Fibroblast of mammary gland (primary cell): ENCODE data around the gene BBX.
"Not testable (repeated sequence)": the region's sequence is repeated elsewhere in the genome, so short reads cannot be mapped to it uniquely, and the experiment has no call there.

ENCODE experiments used
- DNase-seq: peaks from one replicate; pipeline ENCODE4 v3.0.0-alpha.2; 2010; ENCODE audit warnings: low read depth
- H3K4me3 ChIP-seq: 2 replicates; pipeline ENCODE4 v1.5.1; 2011; ENCODE audit warnings: low read depth, mild to moderate bottlenecking, low read length, moderate library complexity; ENCODE audit not compliant: control insufficient read depth
- TF ChIP-seq, protein P1 (sequence below): conservative IDR thresholded peaks from 2 replicates; pipeline ENCODE4 v1.5.1; 2011; ENCODE audit warnings: low read depth, low read length, inconsistent platforms; ENCODE audit not compliant: control insufficient read depth, insufficient read depth

The BBX gene

DNA sequence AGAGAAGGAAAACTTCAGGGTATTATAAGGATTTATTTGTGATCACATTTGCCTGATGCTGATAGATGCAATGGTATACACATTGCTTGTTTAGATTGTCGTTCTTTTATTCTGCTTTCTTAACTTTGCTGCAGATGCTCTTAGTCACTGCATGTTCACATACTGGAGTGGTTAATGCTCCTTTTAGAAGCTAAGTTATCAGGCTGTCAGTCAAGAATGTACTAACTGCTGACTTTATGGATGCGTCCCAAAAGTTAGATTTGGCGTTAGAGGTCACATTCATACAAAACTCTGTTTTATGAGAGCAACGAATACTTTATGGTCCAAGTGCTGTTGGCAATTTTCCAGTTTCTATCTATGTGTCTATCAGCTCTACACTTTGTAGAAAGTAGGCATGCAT lies 160.7 kb downstream of the BBX start:
- DNase-seq: peak; percentile 68
- TF ChIP-seq, protein P1, sequence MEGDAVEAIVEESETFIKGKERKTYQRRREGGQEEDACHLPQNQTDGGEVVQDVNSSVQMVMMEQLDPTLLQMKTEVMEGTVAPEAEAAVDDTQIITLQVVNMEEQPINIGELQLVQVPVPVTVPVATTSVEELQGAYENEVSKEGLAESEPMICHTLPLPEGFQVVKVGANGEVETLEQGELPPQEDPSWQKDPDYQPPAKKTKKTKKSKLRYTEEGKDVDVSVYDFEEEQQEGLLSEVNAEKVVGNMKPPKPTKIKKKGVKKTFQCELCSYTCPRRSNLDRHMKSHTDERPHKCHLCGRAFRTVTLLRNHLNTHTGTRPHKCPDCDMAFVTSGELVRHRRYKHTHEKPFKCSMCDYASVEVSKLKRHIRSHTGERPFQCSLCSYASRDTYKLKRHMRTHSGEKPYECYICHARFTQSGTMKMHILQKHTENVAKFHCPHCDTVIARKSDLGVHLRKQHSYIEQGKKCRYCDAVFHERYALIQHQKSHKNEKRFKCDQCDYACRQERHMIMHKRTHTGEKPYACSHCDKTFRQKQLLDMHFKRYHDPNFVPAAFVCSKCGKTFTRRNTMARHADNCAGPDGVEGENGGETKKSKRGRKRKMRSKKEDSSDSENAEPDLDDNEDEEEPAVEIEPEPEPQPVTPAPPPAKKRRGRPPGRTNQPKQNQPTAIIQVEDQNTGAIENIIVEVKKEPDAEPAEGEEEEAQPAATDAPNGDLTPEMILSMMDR: no peak

GRCh38 chr3:107684431-107684925 lies 161.7 kb downstream of the BBX start:
- TF ChIP-seq, protein P1: no peak
- DNase-seq: no peak
- H3K4me3 ChIP-seq: no peak overlapping the region

More for the DNA sequence above, 160.7 kb downstream of the BBX start:
- no peak overlapping the region for H3K4me3 ChIP-seq

DNA sequence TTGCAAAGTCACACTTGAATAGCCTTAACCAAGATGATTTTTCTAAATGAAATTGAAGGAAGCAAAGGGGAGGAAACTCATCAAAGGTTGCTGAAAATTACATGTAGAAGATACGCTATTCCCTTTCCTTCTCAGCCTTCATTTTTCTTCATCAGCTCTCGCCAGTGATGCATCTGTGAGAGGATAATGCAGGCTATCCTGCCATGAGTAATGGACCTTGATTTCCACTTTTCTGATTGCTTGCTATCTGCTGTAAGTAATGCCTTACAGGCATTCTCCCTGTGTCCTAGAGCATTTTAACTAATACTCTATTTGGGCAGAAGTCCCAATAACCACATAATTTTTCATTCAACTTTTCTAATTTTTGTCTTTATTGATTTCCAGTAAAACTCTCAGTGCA lies 162.6 kb downstream of the BBX start:
- TF ChIP-seq, protein P1: no peak
- H3K4me3 ChIP-seq: no peak overlapping the region
- no peak for DNase-seq

DNA sequence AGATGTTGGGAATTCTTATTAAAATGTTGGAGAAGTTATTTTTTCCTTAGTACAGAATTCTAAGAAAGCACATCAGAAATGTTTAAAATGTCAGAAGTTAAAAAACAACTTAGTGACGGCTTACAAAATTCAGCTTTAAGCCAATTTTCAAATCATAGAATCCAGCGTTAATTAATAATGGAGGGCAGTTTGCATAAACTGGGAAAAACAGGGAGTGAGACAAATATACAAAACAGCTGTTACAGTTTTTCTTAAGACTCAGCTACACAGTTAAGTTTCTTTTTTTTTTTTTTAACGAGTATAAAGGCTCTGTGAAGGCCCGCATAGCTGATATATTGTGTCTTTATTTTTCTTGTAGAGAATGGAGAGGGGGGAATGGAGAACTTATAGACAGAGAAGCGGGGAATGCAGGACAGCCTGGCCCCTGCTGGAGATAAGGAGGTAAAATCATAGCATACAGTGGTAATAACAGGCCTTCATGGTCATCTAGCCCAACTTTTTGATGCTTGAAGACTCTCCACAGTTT lies 164.4 kb downstream of the BBX start:
- DNase-seq: no peak
- TF ChIP-seq, protein P1: no peak

DNA sequence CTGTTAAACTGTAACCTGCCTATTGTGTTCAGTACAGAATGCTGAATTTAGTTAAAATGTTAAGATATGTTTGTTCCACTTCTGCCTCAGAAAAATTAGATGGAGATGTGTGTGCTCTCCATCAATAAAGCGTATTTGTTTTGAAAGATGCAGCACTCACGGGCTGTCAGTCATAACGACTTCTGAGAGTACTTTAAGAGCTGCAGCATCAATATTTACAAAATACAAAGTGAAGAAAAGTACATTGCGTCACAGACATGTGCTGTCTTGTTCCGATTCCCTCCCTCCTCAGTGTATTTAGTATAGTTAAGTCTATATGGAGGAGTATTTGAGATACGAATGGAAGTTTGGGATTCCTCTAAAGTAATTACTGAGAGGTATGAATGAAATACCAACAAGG lies 166.6 kb downstream of the BBX start:
- TF ChIP-seq, protein P1: no peak
- no peak for DNase-seq
- H3K4me3 ChIP-seq: no peak overlapping the region

More for the DNA sequence above, 164.4 kb downstream of the BBX start:
- H3K4me3 ChIP-seq: no peak overlapping the region

DNA sequence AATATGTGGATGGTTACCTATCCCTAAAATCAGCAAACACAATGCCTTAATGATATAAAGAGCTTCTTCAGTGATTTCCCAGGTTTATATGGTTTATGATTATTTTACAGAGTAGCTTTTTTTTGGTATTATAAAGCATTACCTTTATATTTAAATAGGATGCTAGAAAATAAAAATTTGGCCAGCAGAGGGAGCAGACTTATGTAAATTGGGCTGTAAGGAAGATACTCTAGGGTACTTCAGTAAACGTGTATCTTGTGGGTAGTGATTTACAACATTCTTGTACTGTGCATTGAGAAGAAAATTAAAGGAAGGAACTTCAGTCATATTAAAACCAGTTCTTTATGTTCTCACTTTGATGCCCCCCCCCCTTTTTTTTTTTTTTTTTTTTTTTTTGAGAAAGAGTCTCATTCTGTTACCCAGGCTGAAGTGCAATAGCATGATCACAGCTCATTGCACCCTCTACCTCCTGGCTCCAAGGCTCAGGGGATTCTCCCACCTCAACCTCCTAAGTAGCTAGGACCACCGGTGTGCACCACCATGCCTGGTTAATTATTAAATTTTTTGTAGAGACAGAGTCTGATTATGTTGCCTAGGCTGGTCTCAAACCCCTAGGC lies 167.9 kb downstream of the BBX start:
- TF ChIP-seq, protein P1: peak; percentile 62
- DNase-seq: peak; percentile 75
- no peak overlapping the region for H3K4me3 ChIP-seq

GRCh38 chr3:107691984-107692383 lies 169.2 kb downstream of the BBX start:
- not testable (repeated sequence) for DNase-seq

GRCh38 chr3:107697348-107697747 lies 174.6 kb downstream of the BBX start:
- not testable (repeated sequence) for H3K4me3 ChIP-seq, DNase-seq

More at GRCh38 chr3:107691984-107692383, 169.2 kb downstream of the BBX start:
- H3K4me3 ChIP-seq: not testable (repeated sequence)

GRCh38 chr3:107697855-107698254 lies 175.1 kb downstream of the BBX start:
- not testable (repeated sequence) for DNase-seq, H3K4me3 ChIP-seq
